Right renal pelvis (tissue), 4 donors: ENCODE measurements around the gene AFAP1L2. TPM values are rescaled to one million over a fixed set of nuclear protein-coding genes. Genes with fewer than 3 reads are reported as not detected.

Source experiments
- DNase-seq, 4 donors: peaks; one replicate each; pipeline ENCODE4 v3.0.0-alpha.2; 2013; ENCODE audit warnings: low read depth in 4 of 4, low spot score in 3 of 4, missing footprints in 1 of 4
- polyA plus RNA-seq, 4 donors: library from polyadenylated mRNA; unstranded; fragments of 120-200 nt; gene quantifications; one replicate each; pipeline ENCODE4 v1.2.1, GENCODE V29; 2013; ENCODE audit not compliant: insufficient read length in 4 of 4

The AFAP1L2 gene
- polyA plus RNA-seq, 4 donors, result 41.6 to 56.2 (median 45.3) TPM

GRCh38 chr10:114278140-114278883 is 126.0 kb downstream of the AFAP1L2 start:
- DNase-seq, result no peak

GRCh38 chr10:114276671-114277070 is 127.6 kb downstream of the AFAP1L2 start:
- DNase-seq, result no peak

- no peak for DNase-seq
Measured at GRCh38 chr10:114276066-114276465, 128.2 kb downstream of the AFAP1L2 start.

DNA sequence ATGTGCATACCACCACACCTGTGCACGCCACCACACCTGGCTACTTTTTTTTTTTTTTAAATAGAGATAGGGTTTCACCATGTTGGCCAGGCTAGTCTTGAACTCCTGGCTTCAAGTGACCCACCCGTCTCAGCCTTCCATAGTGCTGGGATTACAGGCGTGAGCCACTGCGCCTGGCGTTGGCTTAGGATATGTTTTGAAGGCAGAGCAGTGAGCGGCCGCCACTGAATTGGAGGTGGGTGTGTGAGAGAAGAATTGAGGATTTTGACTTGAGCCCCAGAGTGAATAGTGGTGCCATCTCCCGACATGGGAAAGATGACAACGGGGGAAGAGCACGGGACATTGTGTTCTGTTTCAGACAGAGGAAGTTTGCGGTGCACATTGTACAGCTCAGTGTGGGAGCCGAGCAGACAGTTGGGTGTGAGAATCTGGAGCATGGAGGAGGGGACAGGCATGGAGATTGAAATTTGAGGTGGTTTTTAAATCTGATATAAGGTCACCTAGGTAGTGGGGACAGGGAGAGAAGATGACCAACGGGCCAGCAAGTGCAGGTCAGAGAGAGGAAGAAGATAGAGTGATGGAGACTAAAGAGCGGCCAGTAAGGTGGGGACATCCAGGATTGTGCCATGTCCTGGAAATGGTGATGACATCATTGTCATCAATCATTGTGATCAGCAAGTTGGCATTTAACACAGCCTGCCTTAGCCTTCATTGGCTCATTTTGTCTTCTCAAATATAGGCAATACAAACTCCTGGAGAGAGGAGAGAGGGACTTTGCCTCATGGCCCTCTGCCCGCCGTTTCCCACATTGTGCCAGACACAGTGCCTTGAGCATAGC is 129.5 kb downstream of the AFAP1L2 start:
- DNase-seq, result no peak

- DNase-seq, result no peak
Measured at GRCh38 chr10:114273910-114274309, 130.4 kb downstream of the AFAP1L2 start.

- DNase-seq, result no peak
Measured at GRCh38 chr10:114272696-114273095, 131.6 kb downstream of the AFAP1L2 start.

GRCh38 chr10:114271779-114272167 is 132.5 kb downstream of the AFAP1L2 start:
- no peak for DNase-seq

- no peak for DNase-seq
Measured at GRCh38 chr10:114271075-114271778, 133.1 kb downstream of the AFAP1L2 start.

DNA sequence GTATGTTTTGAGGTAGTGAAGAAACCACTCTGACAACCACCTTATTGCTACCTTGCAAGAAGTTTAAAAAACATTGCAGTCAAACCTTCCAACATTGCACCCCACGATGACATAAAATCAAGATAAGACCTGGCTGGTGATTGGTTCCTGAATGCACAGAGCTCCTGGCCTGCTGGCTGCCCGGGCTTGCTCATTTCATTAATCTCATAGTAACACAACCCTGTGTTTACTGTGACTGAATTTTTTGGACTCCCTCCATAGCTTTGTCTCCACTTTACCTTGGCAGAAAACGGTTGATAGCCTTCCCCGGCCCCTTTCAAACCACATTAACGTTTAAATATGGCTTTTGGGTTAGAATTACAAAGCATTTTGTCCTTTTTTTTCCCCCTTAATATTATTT is 137.8 kb downstream of the AFAP1L2 start:
- no peak for DNase-seq

DNA sequence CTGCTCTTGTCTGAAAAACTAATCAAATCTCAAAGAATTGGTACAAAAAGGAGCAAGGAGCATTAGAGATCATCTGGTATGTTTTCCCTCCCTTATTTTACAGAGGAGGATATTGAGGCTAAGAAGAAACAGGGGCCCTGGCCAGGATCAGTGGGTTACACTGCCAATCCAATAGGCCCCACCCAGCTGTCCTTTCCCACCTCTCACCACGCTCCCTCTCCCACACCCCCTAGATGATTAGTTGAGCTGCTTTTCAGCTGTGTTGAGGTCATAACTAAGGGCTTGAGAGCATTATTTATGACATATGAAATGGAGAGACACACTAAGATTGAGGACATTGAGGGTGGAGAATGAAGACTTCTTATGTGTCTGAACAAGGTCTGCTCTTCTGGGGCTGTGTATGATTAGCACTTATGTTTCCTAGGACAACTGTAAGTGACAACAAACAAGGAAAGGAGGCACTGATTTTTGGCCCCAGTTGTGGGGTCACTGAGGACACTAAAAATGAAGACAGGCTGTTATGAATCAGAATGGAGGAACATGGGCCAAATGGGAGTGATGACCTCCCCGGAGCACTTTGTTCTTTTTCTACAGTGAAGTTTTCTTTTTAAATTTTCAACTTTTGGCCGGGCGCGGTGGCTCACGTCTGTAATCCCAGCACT is 138.8 kb downstream of the AFAP1L2 start:
- DNase-seq, result no peak

DNA sequence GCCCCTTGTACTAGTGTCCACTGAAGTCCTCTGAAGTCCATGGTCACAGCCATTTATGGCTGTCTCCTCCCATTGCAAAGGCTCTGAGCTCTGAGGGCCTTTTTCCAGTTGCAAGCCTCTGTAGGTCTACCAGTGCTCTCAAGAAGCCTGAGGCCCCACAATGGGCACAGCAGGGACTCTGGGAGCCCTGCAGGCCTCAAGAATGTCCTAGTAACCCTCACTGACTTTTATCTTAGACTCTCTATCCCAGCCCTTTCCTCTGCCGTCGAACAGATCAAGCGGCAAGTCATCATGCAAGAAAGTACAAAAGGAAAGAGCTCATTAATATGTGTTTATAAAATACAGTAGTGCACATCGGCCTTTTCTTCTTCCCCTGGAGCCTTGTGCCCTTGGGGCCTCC is 141.8 kb downstream of the AFAP1L2 start:
- no peak for DNase-seq

DNA sequence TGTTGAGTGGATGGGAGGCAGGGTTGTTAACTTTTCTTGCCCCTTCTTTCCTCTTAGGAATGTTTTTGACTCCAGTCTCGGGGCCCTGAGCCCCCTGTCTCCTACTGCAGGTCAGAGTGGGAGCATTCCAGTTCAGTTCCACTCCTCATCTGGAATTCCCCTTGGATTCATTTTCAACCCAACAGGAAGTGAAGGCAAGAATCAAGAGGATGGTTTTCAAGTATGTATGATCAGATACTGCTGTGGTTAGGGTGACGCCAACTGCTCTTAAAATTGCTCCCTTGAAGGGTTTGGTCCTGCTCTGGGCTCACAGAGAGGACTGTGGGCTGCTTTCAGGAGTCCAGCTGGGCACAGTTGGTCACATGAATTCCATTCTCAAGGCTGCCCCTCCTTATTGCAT is 143.2 kb downstream of the AFAP1L2 start:
- DNase-seq, result no peak

GRCh38 chr10:114260366-114260765 is 143.9 kb downstream of the AFAP1L2 start:
- DNase-seq, result no peak

- no peak for DNase-seq
Measured at GRCh38 chr10:114259824-114260223, 144.5 kb downstream of the AFAP1L2 start.

DNA sequence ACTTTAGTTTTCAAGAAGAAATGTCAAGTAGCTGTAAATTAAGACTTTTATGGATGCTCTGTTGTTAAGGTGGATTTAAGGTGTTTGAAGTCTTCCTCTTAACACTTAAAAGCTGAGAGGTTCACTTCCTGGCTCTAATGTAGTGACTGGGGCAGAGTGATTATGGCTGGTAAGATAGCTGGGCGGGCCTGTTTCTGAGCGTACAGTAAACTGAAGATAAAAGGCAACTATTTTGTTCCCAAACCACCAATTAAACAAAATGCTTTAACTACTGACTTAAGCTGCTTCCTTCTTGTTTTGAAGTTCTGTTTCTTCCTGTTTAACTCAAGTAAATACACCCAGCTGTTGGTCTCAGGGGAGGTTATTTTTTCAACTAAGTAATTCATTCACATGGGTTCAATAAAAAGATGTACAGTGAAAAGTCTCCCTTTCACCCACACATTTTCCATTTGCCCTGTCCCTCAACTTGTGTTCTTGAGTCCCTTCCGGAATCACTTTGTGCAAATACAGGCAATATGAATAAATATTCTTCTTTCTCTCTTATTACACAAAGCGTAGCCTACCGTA is 145.9 kb downstream of the AFAP1L2 start:
- peak in 1 of 4 donors; percentile 16 for DNase-seq

DNA sequence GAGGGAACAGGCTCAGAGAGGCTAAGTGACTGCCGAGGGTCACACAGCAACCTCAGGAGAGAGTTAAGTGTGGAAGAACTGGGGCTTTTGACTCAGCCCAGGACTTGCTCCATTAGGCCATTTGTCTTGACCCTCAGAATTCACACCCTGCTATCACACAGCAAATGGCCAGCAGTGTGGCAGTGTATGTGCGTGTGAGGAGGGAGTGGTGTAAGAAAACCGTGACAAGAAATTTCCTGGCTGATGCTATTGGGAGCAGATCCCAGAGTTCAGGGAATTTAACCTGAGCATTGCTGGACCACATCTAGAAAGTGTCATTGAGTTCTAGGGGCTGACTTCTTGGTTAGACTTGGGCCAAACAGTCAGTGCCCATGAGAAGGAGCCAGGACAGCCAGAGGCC is 146.8 kb downstream of the AFAP1L2 start:
- no peak for DNase-seq

GRCh38 chr10:114256822-114257221 is 147.5 kb downstream of the AFAP1L2 start:
- no peak for DNase-seq

DNA sequence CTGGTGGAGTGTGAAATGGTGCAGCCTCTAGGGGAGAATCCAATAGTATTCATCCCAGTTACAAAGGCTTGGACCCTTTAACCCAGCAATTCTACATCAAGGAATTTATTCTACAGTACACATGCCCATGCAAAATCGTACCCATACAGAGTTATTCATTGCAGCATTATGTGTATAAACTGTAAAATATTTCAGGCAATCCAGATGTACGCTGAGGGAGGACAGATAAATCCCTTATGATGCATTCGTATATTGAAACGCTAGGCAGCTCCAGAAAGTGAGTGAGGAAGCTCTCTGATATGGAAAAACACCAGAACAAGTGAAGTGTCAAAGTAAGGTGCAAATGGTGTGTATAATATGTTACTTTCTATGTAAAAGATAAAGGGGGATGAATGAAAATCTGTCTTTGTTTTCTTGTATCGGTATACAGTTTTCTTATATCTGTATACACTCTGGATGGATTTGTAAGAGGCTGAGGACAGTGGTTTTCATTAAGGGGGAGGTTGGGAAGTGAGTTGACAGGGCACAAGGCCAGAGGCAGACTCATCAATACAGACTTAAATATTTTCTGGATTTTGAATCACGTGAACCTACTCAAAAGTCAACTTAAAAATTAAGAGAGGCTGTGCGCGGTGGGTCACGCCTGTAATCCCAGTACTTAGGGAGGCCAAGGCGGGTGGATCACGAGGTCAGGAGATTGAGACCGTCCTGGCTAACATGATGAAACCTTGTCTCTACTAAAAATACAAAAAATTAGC is 148.1 kb downstream of the AFAP1L2 start:
- no peak for DNase-seq

- no peak for DNase-seq
Measured at GRCh38 chr10:114255227-114255626, 149.1 kb downstream of the AFAP1L2 start.

DNA sequence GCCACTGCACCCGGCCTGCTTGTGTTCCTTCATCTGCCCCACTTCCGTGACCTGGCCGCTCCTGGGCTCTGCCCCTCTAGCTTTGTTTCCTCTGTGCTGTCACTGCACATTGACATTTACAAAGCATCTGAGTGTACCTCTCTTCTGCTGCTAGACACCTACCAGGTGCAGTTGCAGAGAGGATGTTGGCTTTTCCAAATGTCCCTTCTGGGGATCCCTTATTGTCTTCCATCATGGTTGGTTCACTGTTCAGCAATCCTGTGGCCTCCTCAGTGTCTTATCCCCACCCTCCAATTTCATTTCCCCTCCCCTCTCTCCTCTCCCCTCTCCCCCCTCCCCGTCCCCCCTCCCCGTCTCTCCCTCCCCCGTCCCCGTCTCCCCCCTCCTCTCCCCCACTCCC is 151.4 kb downstream of the AFAP1L2 start:
- DNase-seq, result no peak
